NCI-H2029 (cell line): ENCODE measurements around the gene FRMD4A.

Experiments used
- DNase-seq: peaks from one replicate; lab custom pipeline; 2025; lab: John Stamatoyannopoulos, UW

The FRMD4A gene

GRCh38 chr10:14186245-14186644, 144.5 kb downstream of the FRMD4A start:
- DNase-seq: no peak

DNA sequence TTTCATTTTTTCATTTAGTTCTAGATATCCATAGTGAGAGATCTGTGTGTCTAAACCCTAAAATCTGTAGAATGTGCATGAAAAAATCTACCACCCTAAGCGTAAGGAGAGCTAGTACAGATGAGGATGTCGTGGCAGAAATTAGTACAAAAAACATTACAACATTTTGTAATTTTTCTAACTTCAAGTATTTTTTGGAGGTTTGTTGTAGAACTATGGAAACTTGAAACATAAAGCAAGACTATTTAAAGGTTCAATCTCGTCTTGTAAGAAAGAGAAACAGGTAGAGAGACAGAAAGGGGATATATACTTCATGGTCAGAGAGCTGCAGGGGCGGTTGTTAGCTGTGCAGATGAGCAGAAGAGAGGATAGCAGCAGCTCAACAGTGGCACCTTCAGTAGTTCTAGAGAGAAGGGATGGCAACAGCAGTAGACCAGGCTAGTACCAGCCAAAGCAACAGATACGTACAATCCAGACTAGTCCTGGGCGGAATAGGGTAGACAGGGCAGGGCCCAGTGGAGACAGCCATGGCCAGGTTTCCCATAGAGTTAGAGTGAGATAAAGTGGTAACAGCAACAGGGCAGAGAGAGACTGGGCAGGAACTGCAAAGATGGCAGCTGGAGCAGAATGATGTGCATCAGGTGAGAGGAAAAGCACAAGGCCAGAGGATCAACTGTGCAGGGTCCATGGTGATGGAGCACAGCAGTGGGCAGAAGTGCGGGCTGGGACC, 145.2 kb downstream of the FRMD4A start:
- no peak for DNase-seq

- DNase-seq: no peak
Measured at GRCh38 chr10:14184841-14185315, 145.8 kb downstream of the FRMD4A start.

DNA sequence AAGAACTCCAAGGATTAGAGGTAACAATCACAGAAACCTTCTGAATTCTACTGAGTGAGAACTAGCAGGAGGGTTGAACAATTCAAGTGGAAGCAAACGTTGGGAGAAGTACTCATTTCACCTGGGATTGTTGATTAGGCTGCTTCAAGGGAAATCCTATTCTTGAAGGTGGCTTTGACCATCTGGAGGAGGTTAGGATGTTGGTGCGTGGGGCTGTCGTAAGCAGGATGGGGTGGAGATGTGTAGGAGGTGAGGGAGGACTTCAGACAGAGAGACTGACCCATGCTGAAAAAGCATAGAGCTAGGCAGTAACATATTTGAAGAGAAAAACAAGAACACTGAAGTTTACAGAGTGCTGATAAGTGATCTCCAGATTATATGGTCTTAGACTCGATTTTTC, 147.9 kb downstream of the FRMD4A start:
- DNase-seq: no peak

DNA sequence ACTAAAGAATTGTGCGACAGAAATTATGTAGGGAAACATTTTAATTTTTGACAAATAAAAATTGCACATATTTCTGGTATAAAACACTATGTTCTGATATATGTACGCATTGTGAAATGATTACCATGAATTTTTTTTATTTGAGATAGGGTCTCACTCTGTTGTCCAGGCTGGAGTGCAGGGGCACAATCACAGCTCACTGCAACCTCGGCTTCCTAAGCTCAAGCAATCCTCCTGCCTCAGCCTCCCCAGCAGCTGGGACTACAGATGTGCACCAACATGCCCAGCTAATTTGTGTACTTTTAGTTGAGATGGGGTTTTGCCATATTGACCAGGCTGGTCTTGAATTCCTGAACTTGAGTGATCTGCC, 149.2 kb downstream of the FRMD4A start:
- DNase-seq: no peak

- no peak for DNase-seq
Measured at GRCh38 chr10:14180911-14181566, 149.7 kb downstream of the FRMD4A start.

- no peak for DNase-seq
Measured at GRCh38 chr10:14179251-14179650, 151.5 kb downstream of the FRMD4A start.

DNA sequence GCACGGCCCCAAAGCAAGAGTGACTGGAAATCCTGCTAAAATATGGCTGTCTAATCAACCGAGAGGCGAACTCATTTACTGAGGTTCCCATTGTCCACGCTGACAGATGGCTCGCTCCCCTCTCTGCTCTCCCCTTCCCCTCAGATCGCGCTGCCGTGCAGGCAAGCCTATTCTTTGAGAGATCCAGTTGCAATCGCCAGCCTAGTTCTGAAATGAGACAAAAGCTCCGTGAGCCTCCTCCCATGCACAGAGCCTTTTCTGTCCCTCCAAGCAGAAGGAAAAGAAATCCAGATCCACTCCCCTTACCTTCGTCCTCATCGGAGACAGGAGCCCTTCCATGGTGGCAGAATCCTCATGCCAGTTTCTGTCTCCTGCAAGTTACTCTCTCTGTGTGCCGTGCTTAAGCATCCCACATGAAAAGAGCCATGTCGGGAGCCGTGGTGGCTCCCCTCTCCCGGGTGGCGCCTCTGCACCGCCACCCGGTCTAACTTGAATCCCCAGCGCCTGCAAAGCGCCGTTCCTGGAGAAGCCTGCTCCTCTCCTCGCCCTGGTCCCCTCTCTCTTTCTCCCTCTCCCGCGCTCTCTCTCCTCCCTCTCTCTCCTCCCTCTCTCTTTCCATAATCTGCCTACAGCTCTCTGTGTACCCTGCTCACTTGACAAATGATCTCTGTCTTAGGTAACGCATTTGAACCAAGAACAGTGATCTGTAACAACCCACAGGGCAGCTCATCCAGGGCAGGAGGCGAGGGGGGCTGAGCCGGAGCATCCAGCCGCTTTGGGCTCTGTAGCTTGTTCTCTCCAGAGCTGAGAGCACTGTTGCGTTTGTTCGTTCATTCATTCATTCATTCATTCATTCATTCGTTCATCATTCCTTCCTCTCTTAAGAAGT, 156.8 kb downstream of the FRMD4A start:
- no peak for DNase-seq

- DNase-seq: no peak
Measured at GRCh38 chr10:14173391-14173705, 157.4 kb downstream of the FRMD4A start.

DNA sequence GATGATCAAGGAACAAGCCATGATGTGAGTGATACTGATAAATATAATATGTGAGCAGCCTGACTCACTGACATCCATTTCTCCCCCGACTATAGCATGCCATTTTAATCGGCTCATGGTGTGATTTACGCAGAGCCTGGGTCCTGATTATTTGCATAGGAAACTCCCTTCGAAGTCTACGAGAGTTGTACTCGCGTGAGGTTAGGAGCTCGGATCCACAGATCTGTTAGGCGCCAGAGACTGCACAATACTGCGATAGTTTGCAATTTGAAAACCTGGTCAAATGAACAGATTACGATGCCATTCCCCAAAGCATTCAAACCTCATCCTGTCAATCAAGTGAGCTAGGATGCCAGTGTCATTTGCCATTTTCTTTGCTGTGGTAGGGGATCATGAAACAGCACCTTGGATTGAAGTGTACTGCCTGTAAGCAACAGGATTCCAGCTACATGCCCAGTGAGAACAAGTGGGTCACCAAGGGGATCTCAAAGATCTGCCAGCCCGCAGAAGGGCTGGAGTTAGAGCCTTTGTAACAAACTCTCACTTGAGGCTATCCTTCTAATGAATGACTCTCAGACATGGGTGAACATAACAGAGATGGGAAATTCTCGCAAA, 158.3 kb downstream of the FRMD4A start:
- no peak for DNase-seq

DNA sequence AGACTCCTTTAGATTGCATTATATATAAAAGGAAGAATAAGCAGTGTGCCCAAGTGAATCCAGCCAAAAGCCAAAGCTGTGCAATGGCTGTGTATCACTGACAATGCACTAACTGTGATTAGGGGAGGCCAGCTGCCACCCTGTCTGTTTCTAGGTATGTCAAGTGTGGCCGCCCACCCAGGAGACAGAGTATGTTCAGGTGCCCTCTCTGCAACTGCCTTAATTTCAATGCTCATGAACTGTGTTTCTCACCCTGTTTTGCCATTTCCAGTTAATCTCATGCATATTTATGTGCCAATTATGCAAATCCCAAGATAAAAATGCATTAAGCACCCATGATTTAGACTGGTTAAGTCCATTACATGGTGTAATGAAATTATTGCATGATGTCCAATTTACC, 159.4 kb downstream of the FRMD4A start:
- no peak for DNase-seq

GRCh38 chr10:14163377-14164086, 167.2 kb downstream of the FRMD4A start:
- no peak for DNase-seq

DNA sequence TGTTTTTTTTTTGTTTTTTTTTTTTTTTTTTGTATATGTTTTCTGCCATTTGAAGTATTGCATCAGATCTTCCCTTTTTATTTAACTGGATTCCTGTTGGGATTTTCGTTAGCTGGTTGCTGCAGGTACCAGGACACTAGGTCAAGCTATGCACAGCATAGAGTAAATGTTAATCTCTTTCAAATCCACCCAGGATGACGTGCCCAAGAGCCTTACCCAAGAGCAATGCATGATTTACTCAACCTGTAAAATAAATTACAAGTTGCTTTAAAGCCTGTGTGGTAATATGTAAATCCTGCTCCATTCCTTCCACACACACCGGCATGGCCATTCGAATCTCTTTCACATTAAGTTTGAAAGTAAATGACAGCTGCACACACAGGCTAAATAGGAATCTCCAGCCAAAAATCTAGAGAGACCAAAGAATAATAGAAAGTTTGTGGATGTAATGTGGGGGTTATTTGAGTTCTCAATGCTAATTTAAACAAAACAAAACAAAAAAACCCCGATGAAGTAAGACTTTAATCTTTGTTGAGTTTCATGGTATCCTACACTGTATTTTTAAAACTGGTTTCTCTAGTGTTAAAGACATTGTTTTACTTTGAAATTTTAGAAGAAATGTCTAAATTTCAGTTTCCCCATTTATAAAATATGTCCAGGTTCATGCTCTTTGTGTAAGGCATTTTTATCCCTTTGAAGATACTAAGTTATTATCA, 167.9 kb downstream of the FRMD4A start:
- no peak for DNase-seq

- no peak for DNase-seq
Measured at GRCh38 chr10:14162061-14162460, 168.7 kb downstream of the FRMD4A start.

DNA sequence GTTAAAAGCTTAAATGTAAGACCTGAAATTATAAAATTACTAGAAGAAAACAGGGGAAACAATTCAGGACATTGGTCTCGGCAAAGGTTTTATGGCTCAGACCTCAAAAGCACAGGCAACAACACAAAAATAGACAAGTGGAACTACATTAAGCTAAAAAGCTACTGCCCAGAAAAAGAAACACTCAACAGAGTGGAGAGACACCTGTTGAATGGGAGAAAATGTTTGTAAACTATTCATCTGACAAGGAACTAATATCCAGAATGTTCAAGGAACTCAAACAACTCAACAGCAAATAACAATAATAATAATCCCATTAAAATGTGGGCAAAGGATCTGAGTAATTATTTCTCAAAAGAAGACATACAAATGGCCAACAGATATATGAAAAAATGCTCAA, 170.4 kb downstream of the FRMD4A start:
- DNase-seq: no peak

- no peak for DNase-seq
Measured at GRCh38 chr10:14158575-14158974, 172.1 kb downstream of the FRMD4A start.

DNA sequence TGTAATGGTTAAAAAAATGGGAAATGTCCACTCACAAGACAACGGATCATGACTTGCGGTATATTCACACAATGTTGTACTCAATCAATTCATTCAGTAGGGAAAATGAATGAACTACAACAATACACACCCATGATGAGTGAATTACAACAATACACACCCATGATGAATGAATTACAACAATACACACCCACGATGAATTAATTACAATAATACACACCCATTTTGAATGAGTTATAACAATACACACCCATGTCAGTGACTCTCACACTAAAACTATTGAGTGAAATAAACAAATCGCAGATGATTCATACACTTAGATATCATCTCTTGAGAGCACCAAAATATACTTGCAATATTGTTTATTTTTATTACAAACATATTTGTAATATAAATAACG, 174.6 kb downstream of the FRMD4A start:
- DNase-seq: no peak

- DNase-seq: peak; percentile 11
Measured at GRCh38 chr10:14153570-14154055, 177.1 kb downstream of the FRMD4A start.

- DNase-seq: no peak
Measured at GRCh38 chr10:14151571-14151970, 179.2 kb downstream of the FRMD4A start.

DNA sequence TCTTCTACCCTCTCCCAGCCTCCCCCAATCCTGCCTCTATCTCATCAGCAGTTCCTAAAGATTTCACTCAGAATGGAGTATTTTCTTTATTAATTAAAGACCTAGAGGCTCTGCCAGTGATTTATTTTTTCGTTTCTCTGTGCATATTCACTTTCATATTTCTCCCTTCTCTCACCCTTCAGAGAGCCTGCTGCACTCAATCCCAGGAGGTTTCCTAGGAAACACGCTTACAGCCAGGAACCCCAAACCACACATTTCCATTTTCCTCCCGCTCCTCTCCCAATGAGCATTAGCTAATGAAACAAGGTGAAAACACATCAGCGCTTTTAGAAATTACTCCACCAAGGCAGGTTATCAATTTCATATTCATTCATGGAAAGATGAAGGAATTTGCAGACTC, 180.2 kb downstream of the FRMD4A start:
- DNase-seq: no peak

DNA sequence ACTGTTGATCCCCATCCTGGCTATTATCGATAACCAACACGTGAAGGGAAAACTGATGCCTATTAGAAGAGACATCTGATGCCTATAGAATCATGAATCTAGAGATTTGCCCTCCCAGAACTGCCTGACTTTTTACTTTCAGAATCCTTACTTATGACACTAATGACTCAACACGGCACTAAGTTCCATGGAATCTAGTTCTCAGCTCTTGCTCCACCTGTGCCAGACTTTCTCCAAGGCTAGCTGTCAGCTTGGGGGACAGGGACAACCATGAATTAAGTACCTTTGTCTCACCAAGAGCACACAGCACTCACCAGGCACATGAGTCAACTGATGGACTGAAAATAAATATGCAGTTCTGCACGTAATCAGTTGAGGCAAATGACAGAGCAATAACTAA, 184.2 kb downstream of the FRMD4A start:
- DNase-seq: no peak
